ENCODE results near the gene HPCAL1. TPM values are rescaled to one million over a fixed set of nuclear protein-coding genes. Genes with fewer than 3 reads are reported as not detected.

The HPCAL1 gene
- total and polyA plus RNA-seq, 10 of the 15 experiments (the other 5 are each of a cell fraction or from before 2014, with no cell fraction given): 0.40 to 12.8 (median 7.9) TPM

GRCh38 chr2:10446631-10447030 is 143.9 kb downstream of the HPCAL1 start:
- Histone ChIP-seq H2AFZ (ENCODE audit: control insufficient read depth, low read depth, low read length) (no peak overlapping the region), H3K4me3 (peak overlapping the region; percentile 93), H3K4me2 (ENCODE audit: control insufficient read depth, insufficient read depth) (peak overlapping the region; percentile 92), H3K4me1 (ENCODE audit: control insufficient read depth, insufficient read depth, low read length) (peaks cover 25% of the 10 kb centered on the region), H4K20me1 (ENCODE audit: control insufficient read depth, insufficient read depth) (peaks cover 8% of the 10 kb centered on the region; the same call in 1 of the 2 replicates), H3K9ac (ENCODE audit: control insufficient read depth, insufficient read depth, low read length) (peak overlapping the region; percentile 93), H3K27me3 (replicated peaks in 1 of 2; ENCODE audit: control insufficient read depth in 2 of 2, insufficient read depth in 2 of 2, low read length in 1 of 2) (no peaks in the 10 kb centered on the region), H3K9me3 (replicated peaks; ENCODE audit: control insufficient read depth, insufficient read depth, low read length) (no peaks in the 10 kb centered on the region), H3K27ac (ENCODE audit: control insufficient read depth, insufficient read depth) (peak overlapping the region; percentile 93), H3K36me3 (ENCODE audit: control insufficient read depth in 2 of 2, insufficient read depth in 2 of 2, low read length in 1 of 2) (peaks cover 8 to 29% of the 10 kb centered on the region in 2 experiments), H3K79me2 (ENCODE audit: control insufficient read depth, insufficient read depth, low read length) (peaks cover 58% of the 10 kb centered on the region)
- intact Hi-C loops (cut with micrococcal nuclease; ENCODE audit: unreplicated experiment): loop anchor here (5.0 kb wide), 2 partner anchors 221 to 366 kb away; partner anchors contain the start of gene PDIA6
- ChIA-PET CTCF (interaction anchor here (0.6 to 8.7 kb wide), 10 partner anchors 8 to 374 kb away, joined by 3 to 88 read pairs (median 6); no protein-coding TSS in a partner anchor), SMC1A (ENCODE audit: uncharacterized antibody, unreplicated experiment) (interaction anchor here (0.8 to 6.5 kb wide), 13 partner anchors 9 to 1238 kb away, joined by 3 to 76 read pairs (median 4); no protein-coding TSS in a partner anchor), POLR2A (interaction anchor here (0.7 to 4.4 kb wide), 11 partner anchors 10 to 604 kb away, joined by 3 to 60 read pairs (median 3); partner anchors contain the start of genes CYS1, HPCAL1 and TAF1B), RAD21 (ENCODE audit: unreplicated experiment) (interaction anchor here (0.7 to 7.0 kb wide), 8 partner anchors 9 to 361 kb away, joined by 3 to 115 read pairs (median 8); partner anchors contain the start of gene HPCAL1)
- DNase-seq (ENCODE audit: low read depth, low spot score): no peak
- in situ Hi-C loops (cut with MboI): no loop called here
- FAIRE-seq: no peak
- BruUV-seq (replicated peaks): no TSS peak
- TF ChIP-seq ZNF592 (IDR thresholded peaks at IDR 0.05): no peak
- no peak for TF ChIP-seq ATF2 (IDR thresholded peaks at IDR 0.05; ENCODE audit: low read length)
- TF ChIP-seq CEBPZ (IDR thresholded peaks at IDR 0.05; ENCODE audit: low read depth, low read length): no peak
- TF ChIP-seq USF1 (IDR thresholded peaks at IDR 0.05; ENCODE audit: borderline replicate concordance, extremely low read length, insufficient read depth, low read depth, low read length): no peak
- no peak for ATAC-seq
- under 1% methylated on average over 6 of the region's 6 CpGs for WGBS (ENCODE audit: insufficient coverage, insufficient replicate concordance, low lambda C conversion rate, missing lambda C conversion rate)
